OCI-LY1 (cell line): ENCODE data around the gene DEGS2.
"Not testable (repeated sequence)": the region's sequence is repeated elsewhere in the genome, so short reads cannot be mapped to it uniquely, and the experiment has no call there.

Experiments
- CTCF ChIP-seq: fragments of 200-600 bp; sonication (generic), shearing (Covaris generic); IDR thresholded peaks from 2 replicates; pipeline ENCODE4 v1.5.1; 2017; ENCODE audit warnings: mild to moderate bottlenecking, antibody characterized with exemption, low read length, moderate library complexity, mixed read lengths
- EZH2 ChIP-seq: fragments of 200-600 bp; sonication (generic), shearing (Covaris generic); IDR thresholded peaks from 2 replicates; pipeline ENCODE4 v1.8.0; 2017; ENCODE audit warnings: borderline replicate concordance, mixed run types, mild to moderate bottlenecking, antibody characterized with exemption, low read length, moderate library complexity, mixed read lengths

- TF ChIP-seq CTCF, EZH2: not testable (repeated sequence)
Measured at GRCh38 chr14:100157548-100158232, 1.8 kb downstream of the DEGS2 start.
